Amygdala (tissue), 56 donors: ENCODE data around the gene RAD51B.
"Not testable (repeated sequence)": the region's sequence is repeated elsewhere in the genome, so short reads cannot be mapped to it uniquely, and the experiment has no call there.

Experiments used
- DNase-seq, 56 donors: peaks; one replicate each; lab custom pipeline; 2025; lab: John Stamatoyannopoulos, UW

The RAD51B gene

DNA sequence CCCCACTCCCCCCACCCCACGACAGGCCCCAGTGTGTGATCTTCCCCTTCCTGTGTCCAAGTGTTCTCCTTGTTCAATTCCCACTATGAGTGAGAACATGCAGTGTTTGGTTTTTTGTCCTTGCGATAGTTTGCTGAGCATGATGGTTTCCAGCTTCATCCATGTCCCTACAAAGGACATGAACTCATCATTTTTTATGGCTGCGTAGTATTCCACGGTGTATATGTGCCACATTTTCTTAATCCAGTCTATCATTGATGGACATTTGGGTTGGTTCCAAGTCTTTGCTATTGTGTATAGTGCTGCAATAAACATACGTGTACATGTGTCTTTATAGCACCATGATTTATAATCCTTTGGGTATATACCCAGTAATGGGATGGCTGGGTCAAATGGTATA lies 609.3 kb downstream of the RAD51B start:
- DNase-seq, result not testable (repeated sequence)

DNA sequence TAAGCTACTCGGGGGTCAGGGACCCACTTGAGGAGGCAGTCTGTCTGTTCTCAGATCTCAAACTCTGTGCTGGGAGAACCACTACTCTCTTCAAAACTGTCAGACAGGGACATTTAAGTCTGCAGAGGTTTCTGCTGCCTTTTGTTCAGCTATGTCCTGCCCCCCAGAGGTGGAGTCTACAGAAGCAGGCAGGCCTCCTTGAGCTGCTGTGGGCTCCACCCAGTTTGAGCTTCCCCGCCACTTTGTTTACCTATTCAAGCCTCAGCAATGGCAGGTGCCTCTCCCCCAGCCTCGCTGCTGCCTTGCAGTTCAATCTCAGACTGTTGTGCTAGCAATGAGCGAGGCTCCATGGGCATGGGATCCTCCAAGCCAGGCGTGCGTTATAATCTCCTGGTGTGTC lies 614.6 kb downstream of the RAD51B start:
- DNase-seq, result not testable (repeated sequence)

DNA sequence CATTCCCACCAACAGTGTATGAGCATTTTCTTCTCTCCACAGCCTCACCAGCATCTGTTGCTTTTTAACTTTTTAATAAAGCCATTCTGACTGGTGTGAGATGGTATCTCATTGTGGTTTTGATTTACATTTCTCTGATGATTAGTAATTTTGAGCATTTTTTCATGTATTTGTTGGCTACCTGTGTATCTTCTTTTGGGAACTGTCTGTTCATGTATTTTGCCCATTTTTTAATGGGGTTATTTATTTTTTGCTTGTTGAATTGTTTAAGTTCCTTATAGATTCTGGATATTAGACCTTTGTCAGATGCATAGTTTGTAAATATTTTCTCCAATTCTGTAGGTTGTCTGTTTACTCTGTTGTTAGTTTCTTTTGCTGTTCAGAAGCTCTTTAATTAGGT lies 616.1 kb downstream of the RAD51B start:
- not testable (repeated sequence) for DNase-seq

DNA sequence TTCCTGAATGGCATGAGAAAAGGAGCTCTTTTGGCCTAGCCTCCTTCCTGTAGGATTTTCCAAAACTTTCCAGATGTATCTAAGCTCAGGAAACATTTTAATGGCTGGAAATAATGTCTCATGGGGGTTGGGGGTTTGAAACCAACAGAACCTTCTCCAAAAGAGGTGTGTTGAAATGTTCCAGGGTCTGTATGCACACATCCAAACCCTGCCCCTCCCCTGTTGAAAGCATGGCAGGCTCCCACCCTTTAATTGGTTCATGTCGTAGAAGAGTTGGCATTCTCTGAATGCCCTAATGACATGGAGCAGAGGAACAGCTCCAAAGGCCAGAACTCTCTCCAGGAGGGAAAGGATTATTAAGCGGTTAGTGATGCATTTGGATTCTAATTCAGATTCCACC lies 620.1 kb downstream of the RAD51B start:
- peak in 8 of 56 donors; percentile 8 to 47 (median 28) for DNase-seq

DNA sequence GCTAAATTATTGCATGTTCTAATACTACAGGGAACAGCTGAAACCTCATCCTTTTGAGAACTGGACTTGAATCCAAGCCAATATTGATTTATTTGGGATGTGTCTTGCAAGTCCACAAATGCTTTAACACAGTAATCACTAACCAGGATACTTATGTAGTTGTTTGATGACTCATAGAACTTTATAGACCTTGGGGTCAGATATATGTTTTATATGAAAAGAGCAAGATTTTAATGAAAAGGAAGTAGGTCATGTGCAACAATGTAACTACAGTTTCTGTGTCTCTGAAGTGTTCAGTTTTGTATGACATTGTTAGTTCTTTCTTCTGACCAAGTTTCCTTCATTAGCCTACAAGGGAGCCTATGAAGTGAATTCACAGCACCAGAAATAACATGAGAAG lies 621.2 kb downstream of the RAD51B start:
- DNase-seq, result no peak

DNA sequence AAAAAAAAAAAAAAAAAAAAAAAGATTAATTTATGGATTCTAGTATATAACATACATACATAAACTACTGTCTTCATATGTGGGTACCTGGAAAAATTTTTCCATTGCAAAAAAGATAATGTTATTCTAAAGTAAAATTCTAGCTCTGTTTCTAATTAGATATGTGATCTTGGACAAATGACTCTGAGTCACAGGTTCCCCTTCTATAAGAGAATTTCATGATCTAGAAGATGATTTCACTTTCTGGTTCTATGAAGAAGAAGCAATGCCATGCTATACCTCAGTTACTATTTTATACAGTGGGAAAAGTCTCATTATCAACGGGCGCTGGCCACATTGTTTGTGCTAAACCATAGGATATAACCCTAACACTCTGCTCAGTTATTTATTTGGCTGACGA lies 622.0 kb downstream of the RAD51B start:
- DNase-seq, result no peak

DNA sequence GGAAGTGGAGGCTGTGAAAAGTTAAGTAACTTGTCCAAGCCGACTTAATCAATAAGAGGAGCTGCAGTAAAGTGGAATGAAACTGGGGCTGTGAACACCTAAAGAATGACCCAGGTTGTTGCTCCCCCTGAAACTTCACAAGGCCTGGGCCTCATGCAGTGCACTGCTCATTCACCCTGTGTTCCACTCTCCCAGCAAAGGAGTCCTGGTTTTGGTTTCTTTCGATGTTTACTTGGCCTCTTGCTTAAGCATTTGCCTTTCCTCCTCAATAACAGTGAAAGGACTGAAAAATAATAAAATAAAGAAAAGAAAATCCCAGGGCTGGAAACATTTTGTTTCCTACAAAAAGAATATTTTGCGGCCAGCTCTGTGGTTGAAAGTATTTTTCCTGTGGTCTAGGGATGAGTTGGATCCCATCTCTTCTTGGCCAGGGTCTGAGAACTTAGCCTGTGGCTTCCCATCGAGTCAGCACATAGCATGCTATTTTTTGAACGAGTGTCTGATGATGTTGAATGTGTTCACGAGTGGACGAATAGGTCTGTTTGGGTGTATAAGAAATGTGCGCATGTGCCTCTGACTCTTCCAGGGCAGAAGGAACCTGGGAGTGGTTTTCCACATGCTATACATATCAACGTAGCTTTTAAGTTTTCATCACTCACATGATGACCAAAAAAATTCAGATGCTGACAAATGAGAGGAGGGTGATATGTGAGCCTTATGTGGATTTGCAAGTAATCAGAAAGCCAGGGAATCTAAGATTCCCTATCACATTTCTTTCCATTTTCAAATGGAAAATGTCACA lies 623.5 kb downstream of the RAD51B start:
- DNase-seq, result no peak

DNA sequence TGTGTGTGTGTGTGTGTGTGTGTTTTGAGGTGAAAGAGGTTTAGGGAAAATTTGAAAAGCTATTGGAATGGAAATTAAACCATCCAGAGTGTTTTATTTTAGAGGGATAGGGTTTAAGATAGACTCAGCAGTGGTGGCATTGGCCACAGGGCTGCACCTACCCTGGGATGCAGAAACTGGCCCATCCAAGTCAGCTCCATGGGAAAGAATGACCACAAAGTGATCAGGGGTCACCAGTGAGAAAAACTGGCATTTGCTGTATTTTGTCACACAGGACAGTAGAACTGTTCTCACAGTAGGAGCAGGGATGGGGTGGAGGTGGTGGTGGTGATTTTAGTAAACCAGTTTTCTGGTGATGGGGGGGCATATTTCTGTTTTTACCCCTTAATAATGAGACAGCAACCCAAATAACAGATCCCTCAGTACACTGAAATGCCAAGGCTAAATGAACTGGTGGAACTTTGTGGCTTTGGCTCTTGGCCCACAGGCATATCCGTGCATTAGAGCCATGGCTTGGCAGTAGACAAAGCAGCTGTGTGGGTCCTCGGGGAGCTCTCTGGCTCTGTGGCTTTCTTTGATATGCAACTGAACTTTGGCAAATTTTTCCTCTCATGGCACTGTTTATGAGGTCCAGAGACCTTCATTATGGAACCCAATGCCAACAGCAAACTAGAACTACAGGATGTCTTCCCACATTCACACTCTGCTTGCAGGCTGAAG lies 625.0 kb downstream of the RAD51B start:
- DNase-seq, result peak in 1 of 56 donors; percentile 12

DNA sequence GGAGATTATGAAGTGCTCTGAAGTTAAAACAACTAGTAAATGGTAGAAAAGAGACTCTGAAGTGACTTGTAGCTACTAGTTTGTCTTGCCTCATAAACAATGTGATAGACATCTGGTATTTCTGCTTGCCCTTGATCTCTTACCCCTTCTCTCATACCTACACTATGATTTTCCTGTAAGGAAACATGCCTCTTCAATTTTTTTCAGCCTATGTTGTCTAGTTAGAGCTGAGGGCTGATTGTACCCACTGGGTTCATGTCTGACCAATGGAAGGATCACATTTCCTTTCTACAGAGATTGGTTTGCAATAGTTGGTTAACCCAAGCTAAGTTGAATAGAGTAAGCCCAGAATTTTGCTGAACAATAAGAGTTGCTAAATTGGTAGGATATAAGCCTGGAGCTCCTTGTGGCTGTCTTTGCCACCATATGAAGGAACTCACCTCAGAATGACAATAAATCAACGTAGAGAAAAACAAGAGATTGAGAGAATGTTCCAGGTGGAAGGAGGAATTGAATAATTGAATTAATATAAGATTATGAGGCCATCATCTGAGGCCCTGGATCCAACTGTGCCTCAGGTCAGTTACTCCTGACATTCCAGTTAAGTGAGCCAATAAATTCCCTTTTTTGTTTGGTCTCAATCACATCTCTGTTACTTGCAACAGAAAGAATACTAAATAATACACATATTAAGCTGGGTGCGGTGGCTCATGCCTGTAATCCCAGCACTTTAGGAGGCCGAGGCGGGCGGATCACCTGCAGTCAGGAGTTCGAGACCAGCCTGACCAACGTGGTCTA lies 626.9 kb downstream of the RAD51B start:
- no peak for DNase-seq

DNA sequence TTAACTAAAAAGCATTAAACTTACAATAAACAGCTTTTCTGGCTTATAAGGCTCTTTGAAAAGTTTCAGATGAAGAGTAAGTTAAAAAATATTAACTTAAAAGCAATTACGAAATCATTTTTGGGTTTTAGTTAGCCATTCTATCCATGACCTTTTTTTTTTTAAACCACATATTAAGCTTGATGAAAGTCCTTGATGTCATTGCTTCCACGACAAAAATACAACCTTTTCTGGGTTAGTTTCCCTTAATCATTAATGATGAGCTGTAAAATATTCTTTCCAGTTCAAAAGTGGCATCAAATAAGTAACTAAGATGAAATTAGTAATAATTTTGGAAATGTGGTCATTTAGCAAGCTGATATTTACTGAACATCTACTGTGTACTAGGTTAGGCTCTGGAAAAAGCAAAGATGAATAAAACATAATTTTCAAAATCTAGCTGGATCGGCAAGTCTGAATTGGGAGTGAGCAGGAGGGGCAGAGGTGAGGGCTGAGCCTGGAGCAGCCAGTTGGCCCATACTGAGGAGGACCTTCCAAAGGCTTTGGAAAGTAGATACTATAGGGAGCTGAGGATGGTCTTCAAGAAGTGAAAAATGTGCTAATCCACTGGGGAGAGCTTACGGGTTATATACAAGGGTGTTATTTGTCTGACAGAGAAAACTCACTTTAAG lies 628.1 kb downstream of the RAD51B start:
- DNase-seq, result no peak

DNA sequence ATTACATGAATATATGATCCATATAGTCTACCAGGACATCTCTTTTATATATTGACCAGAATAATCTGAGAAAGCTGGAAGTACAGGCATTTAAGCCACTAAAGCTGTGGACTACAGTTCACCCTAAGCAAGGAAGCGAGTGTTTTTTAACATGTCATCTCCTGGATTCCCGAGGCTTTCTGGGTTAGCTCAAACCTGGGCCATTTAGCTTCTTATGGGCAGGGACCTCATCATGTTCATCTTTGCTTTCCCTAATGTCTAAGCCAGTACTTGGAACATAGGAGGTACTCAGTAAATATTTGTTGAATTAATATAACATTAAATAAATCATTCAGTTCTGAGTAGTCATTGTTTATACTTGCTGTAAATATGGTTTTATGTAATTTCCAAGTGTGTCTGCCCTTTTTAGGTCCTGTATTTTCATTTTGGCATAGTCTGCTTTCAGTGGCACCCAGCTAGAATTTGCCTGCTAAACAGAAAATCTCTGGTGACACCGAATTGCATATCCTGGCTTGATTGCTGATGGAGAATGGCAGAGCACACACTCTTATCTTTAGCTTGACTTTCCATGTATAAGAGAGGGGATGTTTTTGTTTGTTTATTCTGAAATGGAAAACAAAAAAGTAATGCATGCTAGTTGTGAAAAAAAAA lies 628.8 kb downstream of the RAD51B start:
- DNase-seq, result no peak

DNA sequence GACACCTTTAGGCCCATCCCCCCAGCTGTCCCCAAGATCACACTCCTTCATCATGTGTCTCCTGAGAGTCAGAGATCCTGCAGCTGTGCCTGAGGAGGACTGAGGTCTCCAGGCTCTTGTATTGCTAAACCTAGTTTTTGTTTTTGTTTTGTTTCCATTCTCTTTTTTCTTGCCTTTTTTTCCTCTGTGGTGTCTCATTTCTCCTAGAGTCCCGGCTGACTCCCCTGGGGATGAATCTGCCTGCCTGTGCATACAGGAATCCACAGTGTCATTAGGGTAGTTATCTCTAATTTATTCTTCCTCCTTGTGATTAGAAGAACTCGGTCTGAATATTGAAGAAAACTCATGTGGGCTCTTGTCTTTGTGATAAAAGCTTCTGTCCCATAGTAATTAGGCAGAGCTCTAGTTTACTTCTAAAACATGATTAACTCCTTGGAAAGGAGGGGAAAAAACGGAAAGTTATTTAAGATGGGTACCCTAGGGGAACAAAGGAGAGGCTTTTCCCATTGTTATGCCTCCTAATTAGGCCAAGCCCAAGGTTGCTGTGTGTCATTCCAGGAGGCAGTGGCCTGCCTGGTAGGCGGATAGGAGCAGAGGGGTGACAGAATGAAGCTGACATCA lies 630.1 kb downstream of the RAD51B start:
- DNase-seq, result no peak

DNA sequence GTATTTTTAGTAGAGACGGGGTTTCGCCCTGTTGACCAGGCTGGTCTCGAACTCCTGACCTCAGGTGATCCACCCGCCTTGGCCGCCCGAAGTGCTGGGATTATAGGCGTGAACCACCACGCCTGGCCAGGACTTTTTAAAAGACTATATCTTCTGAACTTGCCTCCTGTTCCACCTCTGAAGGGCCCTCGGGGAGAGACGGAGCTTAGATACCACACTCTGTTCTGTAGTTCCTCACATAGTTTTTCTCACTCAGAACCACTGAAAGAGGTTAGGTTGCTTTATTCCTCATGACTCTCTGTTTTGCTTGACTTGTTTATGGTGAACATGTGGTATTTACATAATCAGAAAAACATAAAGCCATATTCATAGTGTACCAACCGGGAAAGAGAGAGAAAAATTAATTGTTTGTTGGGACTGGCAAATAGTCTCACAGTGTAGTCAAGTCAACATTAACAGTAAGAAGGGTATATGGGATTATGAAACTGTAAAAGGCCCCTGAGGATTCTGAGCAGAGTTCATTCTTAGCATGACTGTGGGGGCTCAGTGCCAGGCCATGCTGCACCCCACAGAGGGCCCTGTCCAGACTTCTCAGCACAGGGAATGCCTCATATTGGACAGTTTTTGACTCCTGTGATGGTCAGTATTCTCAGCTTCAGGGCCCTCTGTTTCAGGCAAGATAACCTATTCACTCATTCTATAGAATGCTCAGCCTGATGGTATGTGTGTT lies 631.0 kb downstream of the RAD51B start:
- DNase-seq, result no peak

DNA sequence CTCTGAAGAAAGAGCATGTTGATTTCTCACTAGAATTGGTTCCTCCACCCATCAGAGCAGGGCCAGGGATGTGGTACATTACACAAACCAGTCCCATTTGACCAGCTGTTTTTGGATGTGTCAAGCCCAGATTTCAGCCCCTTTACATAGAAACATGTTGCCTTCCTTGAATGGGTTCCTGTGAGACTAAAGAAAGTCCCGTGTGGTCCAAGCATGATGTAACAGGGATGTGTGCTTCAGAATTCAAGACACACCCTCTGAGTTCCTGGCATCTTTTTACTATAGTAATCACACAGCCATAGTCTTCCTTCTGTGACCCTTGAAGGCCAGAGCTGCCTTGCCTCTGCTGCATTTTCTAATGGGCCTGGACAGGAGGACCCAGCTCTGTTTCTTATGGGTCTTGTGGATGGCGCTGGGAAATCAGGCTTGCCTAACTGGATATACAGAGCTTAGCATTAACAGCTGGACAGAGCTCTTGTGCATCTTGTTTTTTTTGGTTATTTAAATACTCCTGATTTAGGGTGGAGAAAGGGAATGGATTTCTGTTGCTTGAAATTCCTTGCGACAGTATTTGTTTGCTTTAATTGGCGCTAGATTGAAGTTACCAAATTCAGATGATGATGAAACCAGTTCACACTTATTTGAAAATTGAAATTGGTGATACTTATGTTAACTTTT lies 632.3 kb downstream of the RAD51B start:
- no peak for DNase-seq

DNA sequence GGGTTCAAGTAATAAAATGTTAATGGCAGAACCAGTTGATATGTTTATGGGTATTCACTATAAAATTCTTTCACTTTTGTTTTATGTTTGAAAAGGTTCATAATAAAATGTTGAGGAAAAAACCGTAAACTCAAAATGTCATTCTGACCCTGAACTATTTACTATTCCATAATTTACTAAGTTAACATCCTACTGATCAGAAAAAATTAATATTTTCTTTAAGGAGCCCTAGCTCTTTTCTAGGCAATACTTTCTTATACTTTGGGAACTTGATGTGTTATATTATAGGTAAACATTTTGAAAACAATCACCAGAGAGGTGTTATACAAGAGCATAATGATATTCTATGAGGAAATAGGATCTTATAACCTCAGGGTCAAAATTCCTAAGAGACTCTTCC lies 638.7 kb downstream of the RAD51B start:
- no peak for DNase-seq

DNA sequence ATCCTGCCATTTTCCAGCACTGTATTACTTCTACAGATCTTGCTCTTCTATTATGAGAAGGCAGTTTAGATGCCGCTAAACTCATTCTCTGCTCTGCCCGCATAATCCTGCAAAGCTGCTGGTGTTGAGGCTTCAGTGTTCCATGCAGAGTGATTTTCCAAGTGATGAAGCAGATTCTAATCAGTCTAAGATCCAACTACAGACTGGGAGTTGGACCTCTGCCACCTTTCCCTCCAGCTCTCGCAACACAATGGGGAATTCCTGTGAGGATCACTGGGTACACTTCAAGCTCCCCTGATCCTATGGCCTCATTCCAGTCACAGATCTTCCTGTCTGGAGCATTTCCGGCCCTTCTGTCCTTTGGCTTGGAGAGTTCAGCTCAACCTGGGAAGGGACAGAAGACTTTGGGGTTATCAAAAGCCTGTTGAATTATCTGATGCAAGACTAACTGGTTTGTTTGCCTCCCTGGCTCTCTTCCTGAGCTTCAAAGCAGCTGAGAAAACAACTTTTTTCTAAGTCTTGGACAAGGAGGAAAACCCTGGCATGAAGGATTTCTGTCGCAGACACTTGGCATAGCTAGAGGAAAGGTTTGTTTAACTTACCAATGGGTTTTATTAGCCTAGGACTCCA lies 639.4 kb downstream of the RAD51B start:
- DNase-seq, result peak in 7 of 56 donors; percentile 9 to 36 (median 17)

DNA sequence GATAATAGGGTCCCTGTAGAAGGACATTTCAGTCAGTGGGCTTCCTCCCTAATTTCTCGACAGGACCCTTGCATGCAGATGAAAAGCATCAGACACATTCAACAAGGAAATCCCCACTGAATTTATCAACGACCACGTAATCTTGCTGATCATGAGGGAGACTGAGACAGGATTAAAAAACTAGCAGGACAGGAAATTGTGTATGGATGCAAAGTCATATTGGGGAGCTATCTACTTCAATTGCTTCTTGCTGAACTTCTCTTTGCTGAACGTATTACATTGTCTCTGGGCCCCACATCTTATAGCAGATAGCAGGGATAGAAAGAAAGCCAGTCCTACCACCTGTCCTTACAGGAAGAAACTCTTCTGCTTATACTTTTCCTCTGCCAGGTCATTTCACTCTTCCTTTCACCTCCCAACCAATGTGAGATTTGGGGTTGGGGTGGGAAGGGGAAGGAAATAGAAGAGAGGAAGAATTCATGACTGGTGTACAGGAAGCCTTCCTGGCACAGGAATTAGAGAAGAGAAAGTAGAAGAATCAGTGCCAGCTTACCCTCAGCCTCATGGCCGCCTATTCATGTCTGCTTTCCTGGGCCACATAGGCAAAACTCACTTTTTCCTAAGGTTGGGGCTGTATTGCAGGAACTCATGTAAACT lies 640.0 kb downstream of the RAD51B start:
- DNase-seq, result no peak
